Lung microvascular endothelial cell (primary cell): ENCODE measurements around the gene TMEM74B. TPM values are rescaled to one million over a fixed set of nuclear protein-coding genes. Genes with fewer than 3 reads are reported as not detected.

ENCODE experiments used
- DNase-seq, 2 donors: peaks; one replicate each; pipeline versions ENCODE4 v3.0.0 to v3.0.0-alpha.2; 2010; ENCODE audit warnings: low read depth in 2 of 2
- total RNA-seq: library from RNA; depleted of rRNA; stranded (reverse); fragments of >200 nt; gene quantifications from 2 replicates; pipeline ENCODE4 v1.2.1, GENCODE V29; 2014

TMEM74B gene
- total RNA-seq, 1 donor from 2014 or later, result under 0.01 TPM

- DNase-seq, result no peak
These were observed 21.0 kb upstream of the TMEM74B start for GRCh38 chr20:1205802-1206201.

DNA sequence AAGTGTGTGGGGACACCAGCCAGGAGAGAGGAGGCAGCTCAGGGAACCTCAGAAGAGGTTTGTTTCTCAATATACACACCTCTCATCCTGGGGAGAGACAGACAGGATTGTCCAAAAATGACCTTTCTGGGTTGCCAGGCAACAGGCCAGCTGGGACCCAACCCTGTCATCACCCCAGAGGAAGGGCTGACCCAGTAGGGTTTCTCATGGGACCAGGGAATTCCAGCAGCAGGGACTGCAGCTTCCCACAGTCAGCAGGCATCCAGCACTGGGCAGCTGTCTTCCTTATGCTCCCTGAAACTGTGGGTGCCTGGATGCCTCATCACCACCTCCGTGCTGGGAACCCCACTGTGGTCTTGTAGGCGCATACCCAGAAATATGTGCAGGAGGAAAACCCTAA lies 19.8 kb upstream of the TMEM74B start:
- no peak for DNase-seq

- no peak for DNase-seq
These were observed 19.3 kb upstream of the TMEM74B start for GRCh38 chr20:1204113-1204512.

- no peak for DNase-seq
These were observed 18.8 kb upstream of the TMEM74B start for GRCh38 chr20:1203630-1204029.

- DNase-seq, result no peak
These were observed 18.2 kb upstream of the TMEM74B start, which contains the start of gene C20orf202 for GRCh38 chr20:1202762-1203504. TSS of gene C20orf202 (plus strand) at chr20:1203454. CDS start at chr20:1203586, 132 bp downstream.

DNA sequence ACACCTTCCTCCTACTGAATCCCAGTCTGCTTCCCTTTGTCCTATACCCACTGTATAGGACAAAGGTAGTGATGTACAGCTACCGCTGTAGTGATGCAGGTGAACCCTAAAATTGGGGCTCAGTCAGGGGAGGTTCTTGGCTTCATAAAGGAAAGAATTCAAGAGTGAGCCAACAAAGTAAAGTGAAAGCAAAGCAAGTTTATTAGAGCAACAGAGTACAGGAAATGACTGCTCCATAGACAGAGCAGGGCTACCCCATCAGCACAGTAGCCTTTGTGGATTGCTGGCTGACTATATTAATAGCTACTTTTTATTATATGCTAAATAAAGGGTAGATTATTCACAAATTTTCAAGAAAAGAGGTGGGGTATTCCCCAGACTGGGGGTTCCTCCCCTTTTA lies 15.2 kb upstream of the TMEM74B start:
- DNase-seq, result peak; percentile 43 to 49

DNA sequence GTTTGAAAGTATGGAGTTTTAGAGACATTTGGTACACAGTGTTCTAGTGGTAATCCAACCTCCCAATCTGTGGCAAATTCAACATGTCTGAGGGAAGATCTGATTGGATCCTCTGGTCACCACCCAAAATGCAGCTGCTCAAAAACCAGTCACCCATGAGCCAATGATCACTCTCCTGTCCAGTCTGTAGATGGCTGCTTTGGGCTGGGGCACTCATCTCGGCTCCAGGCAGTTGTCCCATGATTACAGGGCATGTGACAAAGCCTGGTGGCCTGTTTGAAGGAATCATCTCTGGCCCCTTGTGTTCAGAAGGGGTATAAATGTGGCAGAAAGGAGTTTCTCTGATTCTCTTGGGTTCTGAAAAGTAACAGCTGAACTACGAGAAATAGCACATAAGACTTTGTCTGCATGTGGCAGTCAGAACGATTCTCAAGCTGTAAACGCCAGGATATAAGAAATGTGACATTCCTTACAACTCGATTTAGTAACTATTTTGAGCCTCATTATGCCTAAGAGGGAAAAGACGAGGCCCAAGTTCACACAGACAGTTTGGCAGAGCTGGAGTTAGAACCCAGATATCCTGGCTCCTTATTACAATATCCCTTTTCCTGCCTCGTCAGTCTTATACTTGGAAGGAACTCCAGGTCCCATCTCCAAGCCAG lies 14.6 kb upstream of the TMEM74B start:
- DNase-seq, result no peak

DNA sequence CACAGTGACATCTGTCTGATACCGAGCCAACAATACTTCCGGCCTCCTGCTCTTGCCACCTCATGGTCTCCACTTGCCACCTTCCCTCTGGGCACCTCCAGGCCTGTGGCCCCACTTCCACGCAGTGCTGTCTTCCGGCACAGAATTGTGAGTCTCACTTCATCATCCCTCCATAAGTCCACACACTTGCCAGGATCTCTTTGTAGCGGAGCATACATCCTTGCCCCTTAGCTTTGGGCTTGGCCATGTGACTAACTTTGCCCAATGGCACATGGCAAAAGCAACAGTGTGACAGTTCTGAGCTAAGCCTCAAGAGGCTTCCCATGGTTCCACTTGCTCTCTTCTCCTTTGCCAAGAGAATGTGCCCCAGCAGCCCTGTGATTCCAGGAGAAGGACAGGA lies 14.0 kb upstream of the TMEM74B start:
- DNase-seq, result no peak

GRCh38 chr20:1197801-1198200 lies 13.0 kb upstream of the TMEM74B start:
- DNase-seq, result no peak

- DNase-seq, result no peak
These were observed 11.9 kb upstream of the TMEM74B start for GRCh38 chr20:1196634-1197033.

- DNase-seq, result no peak
These were observed 10.4 kb upstream of the TMEM74B start for GRCh38 chr20:1195226-1195625.

DNA sequence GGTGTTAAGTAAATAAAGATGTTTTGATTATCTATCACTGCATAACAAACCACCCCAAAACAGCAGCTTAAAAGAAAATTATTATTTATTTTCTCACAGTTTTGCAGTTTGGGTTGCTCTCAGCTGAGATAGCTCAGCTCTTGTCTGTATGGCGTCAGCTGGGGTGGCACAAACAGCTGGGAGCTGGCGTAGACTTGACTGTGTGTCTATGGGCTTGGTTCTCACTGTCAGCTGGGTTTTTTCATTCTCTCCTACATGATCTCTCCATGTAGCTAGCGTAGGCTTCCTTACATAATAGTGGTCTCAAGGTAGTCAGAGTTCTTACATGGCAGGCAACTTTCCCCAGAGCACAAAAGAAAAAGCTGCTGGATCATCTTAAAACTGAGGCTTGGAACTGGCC lies 6.5 kb upstream of the TMEM74B start:
- DNase-seq, result no peak

DNA sequence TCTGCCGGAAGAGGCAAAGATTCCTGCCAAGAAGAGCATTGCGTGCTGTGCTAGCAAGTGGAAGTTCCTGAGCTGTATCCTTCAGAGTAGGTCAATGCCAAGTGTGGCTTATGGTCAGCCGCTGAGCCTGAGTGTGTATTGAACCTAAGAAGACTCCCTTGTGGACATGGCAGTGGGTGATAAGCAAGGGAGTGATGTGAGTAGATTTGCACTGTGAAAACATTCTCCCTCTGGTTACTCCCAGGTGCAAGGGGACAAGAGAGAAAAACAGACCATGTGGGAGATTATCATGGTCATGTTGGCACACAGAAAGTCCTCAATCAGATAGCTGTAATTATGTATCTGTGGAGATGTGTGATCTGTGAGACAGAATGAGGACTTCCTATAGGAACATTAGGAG lies 6.1 kb upstream of the TMEM74B start:
- no peak for DNase-seq

DNA sequence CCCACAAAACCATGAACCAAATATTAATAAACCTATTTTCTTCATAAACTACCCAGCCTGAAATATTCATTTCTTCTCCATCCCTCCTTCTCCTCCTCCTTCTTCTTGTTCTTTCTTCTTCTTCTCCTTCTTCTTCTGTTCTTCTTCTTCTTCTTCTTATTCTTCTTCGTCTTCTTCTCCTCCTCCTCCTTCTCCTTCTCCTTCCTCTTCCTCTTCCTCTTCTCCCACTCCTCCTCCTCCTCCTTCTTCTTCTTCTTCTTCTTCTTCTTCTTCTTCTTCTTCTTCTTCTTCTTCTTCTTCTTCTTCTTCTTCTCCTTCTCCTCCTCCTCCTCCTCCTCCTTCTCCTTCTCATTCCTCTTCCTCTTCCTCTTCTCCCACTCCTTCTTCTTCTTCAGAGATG lies 5.0 kb upstream of the TMEM74B start:
- DNase-seq, result no peak

DNA sequence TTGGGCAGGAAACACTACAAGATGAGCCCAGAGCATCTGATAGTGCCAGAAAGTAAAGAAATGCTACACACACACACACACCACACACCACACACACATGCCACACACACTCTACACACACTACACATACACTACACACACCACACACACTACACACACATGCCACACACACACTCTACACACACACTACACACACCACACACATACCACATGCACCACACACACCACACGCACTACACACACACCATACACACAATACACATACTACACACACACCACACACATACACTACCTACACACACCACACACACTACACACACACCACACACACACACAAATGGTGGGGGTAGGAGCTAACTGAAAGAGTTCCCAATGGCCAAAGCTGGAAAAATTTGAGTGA lies 3.6 kb upstream of the TMEM74B start:
- no peak for DNase-seq

- peak in 1 of 2 donors; percentile 59 for DNase-seq
These were observed 2.9 kb upstream of the TMEM74B start for GRCh38 chr20:1187605-1188171.

- DNase-seq, result peak in 1 of 2 donors; percentile 15
These were observed 1.7 kb upstream of the TMEM74B start for GRCh38 chr20:1186367-1186991.

- DNase-seq, result peak; percentile 57 to 71
These were observed 1.1 kb upstream of the TMEM74B start for GRCh38 chr20:1185790-1186334.

- no peak for DNase-seq
These were observed 548 bp upstream of the TMEM74B start for GRCh38 chr20:1185316-1185741.

DNA sequence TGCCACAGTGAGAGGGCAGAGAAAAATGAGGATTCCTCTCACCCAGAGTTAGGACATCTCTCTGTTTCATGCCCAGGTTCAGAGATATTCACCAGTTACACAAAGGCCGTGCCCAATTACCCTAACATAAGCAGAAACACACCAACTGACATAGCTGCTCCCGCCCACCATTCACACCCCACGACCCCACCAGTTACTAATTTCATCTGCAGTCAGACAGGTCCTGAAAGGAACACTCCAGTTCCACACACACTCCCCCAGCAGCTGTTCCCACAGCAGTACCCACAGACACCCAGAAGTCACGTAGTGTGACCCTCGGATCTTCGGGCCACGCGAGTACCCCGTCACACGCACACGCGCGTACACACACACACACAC lies 532 bp downstream of the TMEM74B start:
- DNase-seq, result no peak

- no peak for DNase-seq
These were observed 1.6 kb downstream of the TMEM74B start for GRCh38 chr20:1183153-1183552.

- no peak for DNase-seq
These were observed 2.7 kb downstream of the TMEM74B start for GRCh38 chr20:1182106-1182505.
